Measurements from ENCODE around the gene PPFIA4.

DNA sequence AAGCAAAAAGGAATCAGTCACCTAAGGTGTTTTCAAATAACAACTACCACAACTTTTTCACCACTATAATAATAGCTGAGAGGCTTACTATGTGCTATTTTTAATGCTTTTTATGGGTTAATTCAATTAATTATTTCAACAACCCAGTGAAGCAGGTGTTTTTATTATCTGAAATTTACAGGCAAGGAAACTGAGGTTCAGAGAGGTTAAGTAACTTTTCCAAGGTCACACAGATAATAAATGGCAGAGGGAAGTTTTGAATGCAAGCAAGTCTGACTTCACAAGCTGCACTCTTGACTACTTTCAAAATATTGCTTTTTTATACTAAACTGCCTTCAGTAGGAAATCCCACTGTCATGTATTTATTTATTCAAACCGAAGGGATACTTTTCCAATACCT, 23.3 kb upstream of the PPFIA4 start:
- no peak for TF ChIP-seq NFIC (IDR thresholded peaks at IDR 0.05)
- no peak for TF ChIP-seq POLR2A (conservative IDR thresholded peaks at IDR 0.05)
- no peak for TF ChIP-seq FOXK1 (CRISPR knock-in tag; IDR thresholded peaks at IDR 0.05; ENCODE audit: borderline replicate concordance)
- TF ChIP-seq MEF2A (IDR thresholded peaks at IDR 0.05; ENCODE audit: control insufficient read depth, low read depth, low read length): no peak
- no peak for TF ChIP-seq HOXB6 (CRISPR knock-in tag; IDR thresholded peaks at IDR 0.05; ENCODE audit: borderline replicate concordance)
- TF ChIP-seq KDM1A (IDR thresholded peaks at IDR 0.05): peak; percentile 45 to 59; a peak in 3 of 4 replicates
- TF ChIP-seq CTCF (IDR thresholded peaks at IDR 0.05 in 2 of 3, conservative IDR thresholded peaks at IDR 0.05 in 1 of 3; ENCODE audit: insufficient read depth in 2 of 3, low read depth in 1 of 3, low read length in 3 of 3): no peak
- no peak for TF ChIP-seq ZNF707 (CRISPR knock-in tag; conservative IDR thresholded peaks at IDR 0.05)
- no peak for TF ChIP-seq SRF (CRISPR knock-in tag; IDR thresholded peaks at IDR 0.05)
- TF ChIP-seq MAX (CRISPR knock-in tag; IDR thresholded peaks at IDR 0.05): no peak
- no peak for TF ChIP-seq MED1 (CRISPR knock-in tag; IDR thresholded peaks at IDR 0.05; ENCODE audit: borderline replicate concordance)
